Mesenchymal stem cell (in vitro differentiated cells and primary cell): ENCODE results near the gene FANCE. TPM values are rescaled to one million over a fixed set of nuclear protein-coding genes. Genes with fewer than 3 reads are reported as not detected.
A peak's percentile ranks its signal among the peaks of the same experiment; 100 is the strongest.

Experiments
- DNase-seq: peaks from one replicate; pipeline ENCODE4 v3.0.0-alpha.2; 2013
- H2AFZ ChIP-seq: one replicate; pipeline ENCODE4 v1.6.1; 2013; ENCODE audit warnings: low read depth, mild to moderate bottlenecking, control low read depth, inconsistent platforms, low read length, moderate library complexity
- H2AK5ac ChIP-seq: 2 replicates; pipeline ENCODE4 v1.6.1; 2013; ENCODE audit warnings: low read length, moderate library complexity, mild to moderate bottlenecking, inconsistent platforms; ENCODE audit not compliant: severe bottlenecking
- H2BK120ac ChIP-seq: one replicate; pipeline ENCODE4 v1.6.1; 2013; ENCODE audit warnings: low read depth, mild to moderate bottlenecking, inconsistent platforms, low read length, moderate library complexity
- H2BK12ac ChIP-seq, 2 experiments: one replicate each; pipeline ENCODE4 v1.6.1; 2013; ENCODE audit warnings: inconsistent platforms in 2 of 2, low read length in 2 of 2, mild to moderate bottlenecking in 2 of 2, moderate library complexity in 2 of 2, control low read depth in 1 of 2
- H2BK15ac ChIP-seq: one replicate; pipeline ENCODE4 v1.6.1; 2013; ENCODE audit warnings: mild to moderate bottlenecking, low read depth, inconsistent platforms; ENCODE audit not compliant: poor library complexity, severe bottlenecking
- H2BK5ac ChIP-seq: 2 replicates; pipeline ENCODE4 v1.6.1; 2013; ENCODE audit warnings: low read depth, mild to moderate bottlenecking, low read length, control low read depth, inconsistent platforms; ENCODE audit not compliant: poor library complexity, severe bottlenecking
- H3K14ac ChIP-seq, 2 experiments: one replicate each; pipeline ENCODE4 v1.6.1; 2013; ENCODE audit warnings: inconsistent platforms in 2 of 2, low read length in 2 of 2, control low read depth in 1 of 2, mild to moderate bottlenecking in 1 of 2, moderate library complexity in 1 of 2
- H3K18ac ChIP-seq, 2 experiments: one replicate each; pipeline ENCODE4 v1.6.1; 2013; ENCODE audit warnings: inconsistent platforms in 2 of 2, low read length in 2 of 2, control low read depth in 1 of 2, low read depth in 1 of 2, mild to moderate bottlenecking in 1 of 2
- H3K23ac ChIP-seq, 2 experiments: one replicate each; pipeline ENCODE4 v1.6.1; 2013; ENCODE audit warnings: inconsistent platforms in 2 of 2, low read length in 2 of 2, mild to moderate bottlenecking in 2 of 2, moderate library complexity in 2 of 2, control low read depth in 1 of 2
- H3K27ac ChIP-seq: 2 replicates; pipeline ENCODE4 v1.5.1; 2013; ENCODE audit warnings: mild to moderate bottlenecking, moderate library complexity, low read length, control low read depth, inconsistent platforms; ENCODE audit not compliant: poor library complexity, severe bottlenecking
- H3K27me3 ChIP-seq, 2 experiments: 2 replicates each; pipeline versions ENCODE4 v1.6.1 to v1.7.0; 2013; ENCODE audit warnings: low read length in 2 of 2, mild to moderate bottlenecking in 2 of 2, moderate library complexity in 2 of 2, control low read depth in 1 of 2, inconsistent platforms in 1 of 2; ENCODE audit not compliant: control insufficient read depth in 1 of 2, insufficient read depth in 1 of 2
- H3K36me3 ChIP-seq, 2 experiments: 2 replicates each; pipeline versions ENCODE4 v1.6.1 to v1.7.0; 2013; ENCODE audit warnings: low read length in 2 of 2, control low read depth in 1 of 2, inconsistent platforms in 1 of 2, low read depth in 1 of 2, mild to moderate bottlenecking in 1 of 2; ENCODE audit not compliant: insufficient read depth in 2 of 2, control insufficient read depth in 1 of 2
- H3K4ac ChIP-seq, 2 experiments: one replicate each; pipeline ENCODE4 v1.6.1; 2013; ENCODE audit warnings: inconsistent platforms in 2 of 2, low read length in 2 of 2, mild to moderate bottlenecking in 2 of 2, moderate library complexity in 2 of 2, control low read depth in 1 of 2, low read depth in 1 of 2
- H3K4me1 ChIP-seq: 2 replicates; pipeline ENCODE4 v1.6.1; 2013; ENCODE audit warnings: low read depth, low read length, control low read depth; ENCODE audit not compliant: control insufficient read depth, insufficient read depth
- H3K4me2 ChIP-seq: 2 replicates; pipeline ENCODE4 v1.6.1; 2013; ENCODE audit warnings: low read length, mild to moderate bottlenecking, inconsistent platforms; ENCODE audit not compliant: poor library complexity, severe bottlenecking
- H3K4me3 ChIP-seq, 2 experiments: 2 replicates each; pipeline versions ENCODE4 v1.5.1 to v1.7.0; 2013; ENCODE audit warnings: low read length in 2 of 2, mild to moderate bottlenecking in 2 of 2, control low read depth in 1 of 2, low read depth in 1 of 2; ENCODE audit not compliant: insufficient read depth in 1 of 2
- H3K79me1 ChIP-seq: replicated peaks from 2 replicates; pipeline ENCODE4 v1.6.1; 2013; ENCODE audit warnings: mild to moderate bottlenecking, control low read depth, low read length, inconsistent platforms; ENCODE audit not compliant: poor library complexity, severe bottlenecking
- H3K9ac ChIP-seq: 2 replicates; pipeline ENCODE4 v1.7.0; 2013; ENCODE audit warnings: mild to moderate bottlenecking, low read length, moderate library complexity
- H3K9me3 ChIP-seq: 2 replicates; pipeline ENCODE4 v1.7.0; 2013; ENCODE audit warnings: mild to moderate bottlenecking, low read length; ENCODE audit not compliant: control insufficient read depth
- H4K8ac ChIP-seq: one replicate; pipeline ENCODE4 v1.6.1; 2013; ENCODE audit warnings: inconsistent platforms, mild to moderate bottlenecking, low read length, moderate library complexity
- H4K91ac ChIP-seq: one replicate; pipeline ENCODE4 v1.6.1; 2013; ENCODE audit warnings: mild to moderate bottlenecking, low read length, inconsistent platforms
- WGBS: methylation state at CpG from one replicate; pipeline ENCODE4 v1.1.7; 2013; ENCODE audit warnings: mixed read lengths; 5-methylcytosine and 5-hydroxymethylcytosine counted together
- polyA plus RNA-seq, 2 experiments: library from polyadenylated mRNA; stranded (reverse); fragments of 200-250 nt; gene quantifications; one replicate each; pipeline ENCODE4 v1.2.3, GENCODE V29; 2013

Gene FANCE
- 2.3 TPM for polyA plus RNA-seq (2013, experiment 1 of 2)
- 2.3 TPM for polyA plus RNA-seq (2013, experiment 2 of 2)

DNA sequence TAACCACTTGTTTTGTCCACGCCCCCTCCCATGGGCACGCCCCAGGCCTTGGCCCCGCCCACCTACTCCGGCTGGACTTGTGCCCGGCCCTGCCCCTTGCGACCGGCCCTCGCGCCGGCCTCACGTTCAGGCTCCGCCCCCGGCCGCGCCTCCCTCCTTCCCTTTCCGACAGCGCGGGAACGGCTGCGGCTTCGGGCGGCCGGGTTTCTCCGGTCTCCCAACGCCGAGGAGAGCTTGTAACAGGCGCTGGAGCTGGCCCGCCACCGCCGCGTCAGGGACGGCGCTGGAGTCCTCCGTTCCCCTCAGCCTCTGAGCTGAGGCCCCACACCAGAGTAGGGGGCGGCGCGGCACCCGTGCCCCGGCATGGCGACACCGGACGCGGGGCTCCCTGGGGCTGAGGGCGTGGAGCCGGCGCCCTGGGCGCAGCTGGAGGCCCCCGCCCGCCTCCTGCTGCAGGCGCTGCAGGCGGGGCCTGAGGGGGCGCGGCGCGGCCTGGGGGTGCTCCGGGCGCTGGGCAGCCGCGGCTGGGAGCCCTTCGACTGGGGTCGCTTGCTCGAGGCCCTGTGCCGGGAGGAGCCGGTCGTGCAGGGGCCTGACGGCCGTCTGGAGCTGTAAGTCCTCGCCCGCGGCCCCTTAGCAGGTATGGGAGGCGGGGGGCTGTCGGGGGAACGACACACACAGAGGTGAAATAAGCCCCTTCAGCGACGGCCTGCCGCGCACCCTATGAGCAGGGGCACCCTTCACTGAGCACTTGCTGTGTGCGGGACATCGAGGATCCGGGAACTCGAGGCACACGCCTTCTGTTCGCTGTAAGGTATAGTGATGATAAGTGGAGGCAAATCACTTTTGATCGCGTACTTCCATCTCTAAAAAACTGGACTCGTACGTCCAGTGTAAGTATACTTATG, at the start of gene FANCE:
Gene FANCE (plus strand): TSS at position 156 of the 908 bp plus-strand sequence. CDS start 208 bp downstream, at position 364.
- Histone ChIP-seq H3K4me2 (peak within 1 kb of the TSS; percentile 100), H3K9me3 (no peaks in the 10 kb centered on the region), H3K9ac (peak within 1 kb of the TSS; percentile 76), H3K27me3 (peaks cover 8 to 12% of the 10 kb centered on the region in 2 experiments), H3K23ac (peak within 1 kb of the TSS in 1 of 2 experiments; percentile 89), H4K91ac (peak within 1 kb of the TSS; percentile 84), H3K79me1 (no peaks in the 10 kb centered on the region), H3K14ac (peak within 1 kb of the TSS in 1 of 2 experiments; percentile 78), H3K4me3 (peak within 1 kb of the TSS; percentile 82 to 85), H3K4me1 (peaks cover 10% of the 10 kb centered on the region), H3K4ac (peak within 1 kb of the TSS in 1 of 2 experiments; percentile 43), H3K27ac (no peak within 1 kb of the TSS), H3K18ac (peak within 1 kb of the TSS; percentile 89), H2AFZ (peak within 1 kb of the TSS; percentile 79), H2BK120ac (peak within 1 kb of the TSS; percentile 24), H4K8ac (peak within 1 kb of the TSS; percentile 74), H3K36me3 (peaks cover 3 to 9% of the 10 kb centered on the region in 2 experiments), H2BK5ac (no peak within 1 kb of the TSS), H2AK5ac (no peak within 1 kb of the TSS), H2BK15ac (no peak within 1 kb of the TSS), H2BK12ac (peak within 1 kb of the TSS in 1 of 2 experiments; percentile 63)
- under 1% methylated on average over 60 of the region's 87 CpGs for WGBS
- peak; percentile 92 for DNase-seq

GRCh38 chr6:35402856-35403191, 49.3 kb upstream of the FANCE start:
- Histone ChIP-seq H2BK12ac (no peak overlapping the region), H3K4me2 (no peak overlapping the region), H3K27ac (no peak overlapping the region), H3K36me3 (peaks cover 0 to 3% of the 10 kb centered on the region in 2 experiments), H3K4me3 (no peak overlapping the region), H3K27me3 (no peaks in the 10 kb centered on the region), H3K14ac (no peak overlapping the region), H2BK15ac (no peak overlapping the region), H3K18ac (no peak overlapping the region), H2AFZ (no peak overlapping the region), H3K4ac (no peak overlapping the region), H3K23ac (no peak overlapping the region), H3K9me3 (no peaks in the 10 kb centered on the region), H3K4me1 (peaks cover 31% of the 10 kb centered on the region), H4K8ac (no peak overlapping the region), H3K9ac (no peak overlapping the region), H3K79me1 (peaks cover 24% of the 10 kb centered on the region), H2BK5ac (no peak overlapping the region), H2AK5ac (no peak overlapping the region), H4K91ac (no peak overlapping the region), H2BK120ac (no peak overlapping the region)
- 99% methylated on average over 4 of the region's 5 CpGs for WGBS
- no peak for DNase-seq

- Histone ChIP-seq H3K4me3 (no peak overlapping the region), H4K91ac (no peak overlapping the region), H3K4me2 (no peak overlapping the region), H3K36me3 (peaks cover 0 to 3% of the 10 kb centered on the region in 2 experiments), H2AFZ (no peak overlapping the region), H3K79me1 (peaks cover 28% of the 10 kb centered on the region), H3K4ac (no peak overlapping the region), H3K27me3 (no peaks in the 10 kb centered on the region), H3K9ac (no peak overlapping the region), H2BK12ac (no peak overlapping the region), H3K4me1 (peaks cover 31% of the 10 kb centered on the region), H3K18ac (no peak overlapping the region), H3K27ac (no peak overlapping the region), H2AK5ac (peak overlapping the region; percentile 29), H4K8ac (no peak overlapping the region), H2BK120ac (no peak overlapping the region), H3K9me3 (no peaks in the 10 kb centered on the region), H3K23ac (no peak overlapping the region), H3K14ac (no peak overlapping the region), H2BK15ac (no peak overlapping the region), H2BK5ac (no peak overlapping the region)
- DNase-seq, result no peak
- WGBS, result 96% methylated on average over 8 of the region's 8 CpGs
Measured at GRCh38 chr6:35403544-35404442, 48.3 kb upstream of the FANCE start.
